Muscle layer of duodenum (tissue), 2 donors: ENCODE data around the gene C1QTNF1.

Experiments used
- H3K27ac ChIP-seq: one replicate; pipeline ENCODE4 v1.7.0; 2013; ENCODE audit warnings: mild to moderate bottlenecking, low read length
- H3K27me3 ChIP-seq: one replicate; pipeline ENCODE4 v1.7.0; 2013; ENCODE audit warnings: low read depth, mild to moderate bottlenecking, control low read depth, low read length
- H3K36me3 ChIP-seq, 2 donors: one replicate each; pipeline ENCODE4 v1.7.0; 2013; ENCODE audit warnings: low read length in 2 of 2, control low read depth in 1 of 2, mild to moderate bottlenecking in 1 of 2; ENCODE audit not compliant: insufficient read depth in 2 of 2, control insufficient read depth in 1 of 2
- H3K4me1 ChIP-seq, 2 donors: one replicate each; pipeline ENCODE4 v1.7.0; 2013; ENCODE audit warnings: low read length in 2 of 2, mild to moderate bottlenecking in 2 of 2, control low read depth in 1 of 2, moderate library complexity in 1 of 2; ENCODE audit not compliant: insufficient read depth in 2 of 2, control insufficient read depth in 1 of 2
- H3K4me3 ChIP-seq, 2 donors: one replicate each; pipeline ENCODE4 v1.7.0; 2013; ENCODE audit warnings: low read length in 2 of 2, low read depth in 1 of 2, mild to moderate bottlenecking in 1 of 2
- H3K9me3 ChIP-seq, 2 donors: one replicate each; pipeline ENCODE4 v1.7.0; 2013; ENCODE audit warnings: low read length in 2 of 2, control low read depth in 1 of 2, mild to moderate bottlenecking in 1 of 2; ENCODE audit not compliant: control insufficient read depth in 1 of 2
- donor health status: healthy.

Gene C1QTNF1

DNA sequence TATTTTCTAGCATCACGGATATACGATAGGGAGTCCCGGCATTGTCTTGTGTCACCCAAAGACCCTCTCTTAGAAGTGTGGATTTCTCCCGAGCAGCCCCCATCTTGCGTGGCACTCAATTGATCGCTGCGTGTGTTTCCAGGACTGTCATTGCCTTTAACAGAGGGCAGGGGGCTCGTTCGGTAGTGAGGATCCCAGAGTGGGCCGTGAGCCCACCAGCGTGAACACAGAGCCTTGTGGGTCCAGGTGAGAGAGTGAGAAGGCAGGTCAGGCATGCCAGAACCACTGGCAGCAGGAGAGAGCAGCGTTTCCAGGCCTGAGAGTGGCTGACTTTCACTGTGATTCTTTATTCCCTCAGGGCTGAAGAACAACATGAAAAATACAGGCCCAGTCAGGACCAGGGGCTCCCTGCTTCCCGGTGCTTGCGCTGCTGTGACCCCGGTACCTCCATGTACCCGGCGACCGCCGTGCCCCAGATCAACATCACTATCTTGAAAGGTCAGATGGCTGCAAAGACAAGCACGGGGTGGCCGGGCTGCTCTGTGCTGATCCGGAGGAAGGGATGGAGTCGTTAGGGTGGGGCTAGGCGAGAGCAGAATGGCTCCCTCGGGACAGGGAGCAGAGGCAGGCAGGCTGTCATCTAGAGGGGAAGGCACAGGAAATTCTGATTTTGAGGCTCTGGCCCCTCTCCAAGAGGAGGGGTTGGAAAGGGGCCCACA is 22.4 kb downstream of the C1QTNF1 start:
- H3K27ac ChIP-seq, result no peak overlapping the region
- H3K9me3 ChIP-seq, result no peaks in the 10 kb centered on the region
- H3K36me3 ChIP-seq, result peaks cover 0 to 3% of the 10 kb centered on the region in 2 donors
- H3K27me3 ChIP-seq, result no peaks in the 10 kb centered on the region
- peaks cover 0 to 18% of the 10 kb centered on the region in 2 donors for H3K4me1 ChIP-seq
- H3K4me3 ChIP-seq, result no peak overlapping the region

DNA sequence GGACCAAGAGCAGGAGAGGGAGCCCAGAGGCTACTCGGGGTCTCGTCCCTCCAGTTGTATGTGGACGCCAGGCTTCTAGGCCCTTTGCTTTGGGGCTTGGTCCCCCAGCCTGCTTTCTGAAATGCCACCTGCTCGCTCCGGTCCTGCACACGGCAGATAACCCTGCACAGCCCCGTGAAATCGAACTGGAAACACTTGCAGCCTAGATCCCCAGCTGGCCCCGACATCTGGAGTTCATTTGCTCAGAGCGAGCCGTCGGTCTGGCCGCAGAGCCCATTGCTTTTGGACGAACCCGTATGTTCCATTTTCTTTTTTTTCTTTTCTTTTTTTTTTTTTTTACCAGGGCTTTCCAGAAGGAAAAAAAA is 22.9 kb downstream of the C1QTNF1 start:
- H3K27me3 ChIP-seq, result no peaks in the 10 kb centered on the region
- peaks cover 0 to 3% of the 10 kb centered on the region in 2 donors for H3K36me3 ChIP-seq
- no peak overlapping the region for H3K4me3 ChIP-seq
- H3K9me3 ChIP-seq, result no peaks in the 10 kb centered on the region
- H3K27ac ChIP-seq, result no peak overlapping the region
- peaks cover 0 to 18% of the 10 kb centered on the region in 2 donors for H3K4me1 ChIP-seq

DNA sequence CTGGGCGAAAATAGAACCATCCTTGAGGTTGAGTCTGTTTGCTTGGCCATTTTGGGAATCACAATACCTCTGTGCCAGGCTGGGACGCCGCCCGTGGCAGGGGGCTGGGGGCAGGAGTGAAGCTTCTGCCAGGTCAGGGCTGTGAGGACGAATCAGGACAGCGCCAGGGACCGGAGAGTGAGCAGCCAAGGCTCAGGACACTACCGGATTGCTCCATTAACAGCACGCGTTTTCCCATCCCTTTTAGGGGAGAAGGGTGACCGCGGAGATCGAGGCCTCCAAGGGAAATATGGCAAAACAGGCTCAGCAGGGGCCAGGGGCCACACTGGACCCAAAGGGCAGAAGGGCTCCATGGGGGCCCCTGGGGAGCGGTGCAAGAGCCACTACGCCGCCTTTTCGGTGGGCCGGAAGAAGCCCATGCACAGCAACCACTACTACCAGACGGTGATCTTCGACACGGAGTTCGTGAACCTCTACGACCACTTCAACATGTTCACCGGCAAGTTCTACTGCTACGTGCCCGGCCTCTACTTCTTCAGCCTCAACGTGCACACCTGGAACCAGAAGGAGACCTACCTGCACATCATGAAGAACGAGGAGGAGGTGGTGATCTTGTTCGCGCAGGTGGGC is 23.4 kb downstream of the C1QTNF1 start:
- Histone ChIP-seq H3K9me3 (no peaks in the 10 kb centered on the region), H3K27ac (no peak overlapping the region), H3K36me3 (peaks cover 0 to 3% of the 10 kb centered on the region in 2 donors), H3K4me1 (peaks cover 0 to 18% of the 10 kb centered on the region in 2 donors), H3K27me3 (no peaks in the 10 kb centered on the region), H3K4me3 (no peak overlapping the region)

DNA sequence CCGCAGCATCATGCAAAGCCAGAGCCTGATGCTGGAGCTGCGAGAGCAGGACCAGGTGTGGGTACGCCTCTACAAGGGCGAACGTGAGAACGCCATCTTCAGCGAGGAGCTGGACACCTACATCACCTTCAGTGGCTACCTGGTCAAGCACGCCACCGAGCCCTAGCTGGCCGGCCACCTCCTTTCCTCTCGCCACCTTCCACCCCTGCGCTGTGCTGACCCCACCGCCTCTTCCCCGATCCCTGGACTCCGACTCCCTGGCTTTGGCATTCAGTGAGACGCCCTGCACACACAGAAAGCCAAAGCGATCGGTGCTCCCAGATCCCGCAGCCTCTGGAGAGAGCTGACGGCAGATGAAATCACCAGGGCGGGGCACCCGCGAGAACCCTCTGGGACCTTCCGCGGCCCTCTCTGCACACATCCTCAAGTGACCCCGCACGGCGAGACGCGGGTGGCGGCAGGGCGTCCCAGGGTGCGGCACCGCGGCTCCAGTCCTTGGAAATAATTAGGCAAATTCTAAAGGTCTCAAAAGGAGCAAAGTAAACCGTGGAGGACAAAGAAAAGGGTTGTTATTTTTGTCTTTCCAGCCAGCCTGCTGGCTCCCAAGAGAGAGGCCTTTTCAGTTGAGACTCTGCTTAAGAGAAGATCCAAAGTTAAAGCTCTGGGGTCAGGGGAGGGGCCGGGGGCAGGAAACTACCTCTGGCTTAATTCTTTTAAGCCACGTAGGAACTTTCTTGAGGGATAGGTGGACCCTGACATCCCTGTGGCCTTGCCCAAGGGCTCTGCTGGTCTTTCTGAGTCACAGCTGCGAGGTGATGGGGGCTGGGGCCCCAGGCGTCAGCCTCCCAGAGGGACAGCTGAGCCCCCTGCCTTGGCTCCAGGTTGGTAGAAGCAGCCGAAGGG is 24.2 kb downstream of the C1QTNF1 start:
- no peak overlapping the region for H3K4me3 ChIP-seq
- H3K36me3 ChIP-seq, result peaks cover 0 to 3% of the 10 kb centered on the region in 2 donors
- H3K27ac ChIP-seq, result no peak overlapping the region

DNA sequence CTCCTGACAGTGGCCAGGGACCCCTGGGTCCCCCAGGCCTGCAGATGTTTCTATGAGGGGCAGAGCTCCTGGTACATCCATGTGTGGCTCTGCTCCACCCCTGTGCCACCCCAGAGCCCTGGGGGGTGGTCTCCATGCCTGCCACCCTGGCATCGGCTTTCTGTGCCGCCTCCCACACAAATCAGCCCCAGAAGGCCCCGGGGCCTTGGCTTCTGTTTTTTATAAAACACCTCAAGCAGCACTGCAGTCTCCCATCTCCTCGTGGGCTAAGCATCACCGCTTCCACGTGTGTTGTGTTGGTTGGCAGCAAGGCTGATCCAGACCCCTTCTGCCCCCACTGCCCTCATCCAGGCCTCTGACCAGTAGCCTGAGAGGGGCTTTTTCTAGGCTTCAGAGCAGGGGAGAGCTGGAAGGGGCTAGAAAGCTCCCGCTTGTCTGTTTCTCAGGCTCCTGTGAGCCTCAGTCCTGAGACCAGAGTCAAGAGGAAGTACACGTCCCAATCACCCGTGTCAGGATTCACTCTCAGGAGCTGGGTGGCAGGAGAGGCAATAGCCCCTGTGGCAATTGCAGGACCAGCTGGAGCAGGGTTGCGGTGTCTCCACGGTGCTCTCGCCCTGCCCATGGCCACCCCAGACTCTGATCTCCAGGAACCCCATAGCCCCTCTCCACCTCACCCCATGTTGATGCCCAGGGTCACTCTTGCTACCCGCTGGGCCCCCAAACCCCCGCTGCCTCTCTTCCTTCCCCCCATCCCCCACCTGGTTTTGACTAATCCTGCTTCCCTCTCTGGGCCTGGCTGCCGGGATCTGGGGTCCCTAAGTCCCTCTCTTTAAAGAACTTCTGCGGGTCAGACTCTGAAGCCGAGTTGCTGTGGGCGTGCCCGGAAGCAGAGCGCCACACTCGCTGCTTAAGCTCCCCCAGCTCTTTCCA is 25.1 kb downstream of the C1QTNF1 start:
- Histone ChIP-seq H3K27ac (no peak overlapping the region), H3K9me3 (no peaks in the 10 kb centered on the region), H3K4me1 (peaks cover 0 to 18% of the 10 kb centered on the region in 2 donors), H3K36me3 (peaks cover 0 to 3% of the 10 kb centered on the region in 2 donors), H3K4me3 (no peak overlapping the region), H3K27me3 (no peaks in the 10 kb centered on the region)

More for the DNA sequence above, 24.2 kb downstream of the C1QTNF1 start:
- Histone ChIP-seq H3K4me1 (peaks cover 0 to 18% of the 10 kb centered on the region in 2 donors), H3K27me3 (no peaks in the 10 kb centered on the region), H3K9me3 (no peaks in the 10 kb centered on the region)

DNA sequence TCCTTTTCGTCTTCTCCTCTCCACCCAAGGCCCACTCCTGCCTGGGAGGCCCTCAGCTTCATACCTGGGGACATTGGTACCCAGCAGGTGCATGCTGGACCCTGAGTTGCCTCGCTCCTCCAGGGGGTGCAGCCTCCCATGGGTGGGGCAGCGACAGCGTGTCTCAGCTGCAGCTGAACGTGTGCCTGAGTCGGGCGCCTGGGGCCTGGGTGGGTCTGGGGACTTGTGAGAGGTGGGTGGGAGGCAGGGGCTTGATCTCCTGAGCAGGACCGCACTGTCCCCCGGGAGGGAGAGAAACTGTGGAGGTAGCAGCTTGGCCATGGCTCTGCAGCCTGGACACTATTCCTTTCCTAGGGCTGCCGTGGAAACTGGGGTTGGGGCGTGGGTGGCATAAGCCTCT is 25.9 kb downstream of the C1QTNF1 start:
- peaks cover 0 to 3% of the 10 kb centered on the region in 2 donors for H3K36me3 ChIP-seq
- H3K27ac ChIP-seq, result no peak overlapping the region
- no peak overlapping the region for H3K4me3 ChIP-seq
- H3K27me3 ChIP-seq, result no peaks in the 10 kb centered on the region
- H3K9me3 ChIP-seq, result no peaks in the 10 kb centered on the region
- peaks cover 0 to 18% of the 10 kb centered on the region in 2 donors for H3K4me1 ChIP-seq

DNA sequence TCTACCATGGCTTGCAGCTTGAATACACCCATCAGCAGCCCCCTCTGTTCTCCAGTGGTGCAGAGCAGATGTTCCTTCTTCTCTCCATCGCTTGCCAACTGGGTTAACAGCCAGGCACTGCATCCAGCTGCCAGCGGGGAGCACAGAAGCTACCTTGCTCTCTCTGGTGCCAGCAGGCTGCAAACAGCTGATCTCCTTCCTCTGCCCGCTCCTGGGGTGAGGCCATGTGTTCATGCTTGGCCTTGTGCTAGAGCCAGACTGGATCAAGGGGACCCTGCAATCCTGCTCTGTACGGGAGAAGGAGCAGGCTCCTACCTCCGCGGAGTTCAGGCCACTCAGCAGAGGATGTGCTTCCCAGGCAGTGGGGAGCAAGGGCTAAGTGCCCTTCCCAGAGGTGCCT is 26.6 kb downstream of the C1QTNF1 start:
- no peak overlapping the region for H3K27ac ChIP-seq
- peaks cover 0 to 3% of the 10 kb centered on the region in 2 donors for H3K36me3 ChIP-seq
- no peak overlapping the region for H3K4me3 ChIP-seq
- peaks cover 0 to 18% of the 10 kb centered on the region in 2 donors for H3K4me1 ChIP-seq
- H3K9me3 ChIP-seq, result no peaks in the 10 kb centered on the region
- H3K27me3 ChIP-seq, result no peaks in the 10 kb centered on the region

DNA sequence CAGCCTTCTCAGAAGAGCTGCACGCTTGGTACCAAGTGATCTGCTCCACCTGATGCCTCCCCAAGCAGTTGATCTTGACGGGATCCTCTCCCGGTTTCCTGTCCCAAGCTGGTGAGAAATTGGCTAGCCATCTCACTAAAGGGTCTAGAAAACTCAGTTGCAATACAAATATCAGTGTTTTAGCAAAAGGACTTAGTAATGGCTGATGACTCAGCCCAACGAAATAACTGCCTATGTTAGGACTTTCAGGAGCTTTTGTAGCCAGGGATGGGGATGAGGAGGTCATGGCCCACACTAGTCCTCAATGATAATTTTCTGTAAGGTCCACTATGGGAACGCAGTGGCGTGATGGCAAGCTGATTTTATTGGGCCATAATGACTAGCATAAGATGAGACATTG is 27.3 kb downstream of the C1QTNF1 start:
- no peak overlapping the region for H3K27ac ChIP-seq
- H3K36me3 ChIP-seq, result peaks cover 0 to 3% of the 10 kb centered on the region in 2 donors
- H3K9me3 ChIP-seq, result no peaks in the 10 kb centered on the region
- peaks cover 0 to 14% of the 10 kb centered on the region in 2 donors for H3K4me1 ChIP-seq
- H3K27me3 ChIP-seq, result no peaks in the 10 kb centered on the region
- no peak overlapping the region for H3K4me3 ChIP-seq

DNA sequence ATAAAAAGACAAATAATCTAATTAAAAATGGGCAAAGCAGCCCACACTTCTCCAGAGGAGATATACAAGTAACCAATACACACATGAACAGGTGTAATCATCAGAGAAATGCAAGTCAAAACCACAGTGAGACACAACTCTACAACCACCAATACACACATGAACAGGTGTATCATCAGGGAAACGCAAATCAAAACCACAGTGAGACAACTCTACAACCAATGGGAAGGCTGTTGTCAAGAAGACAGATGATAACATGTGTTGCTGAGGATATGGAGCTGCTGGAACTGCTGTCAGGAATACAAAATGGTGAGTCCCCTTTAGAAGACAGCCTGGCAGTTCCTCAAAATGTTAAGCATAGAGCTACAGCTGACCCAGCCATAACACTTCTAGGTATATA is 28.2 kb downstream of the C1QTNF1 start:
- no peak overlapping the region for H3K27ac ChIP-seq

DNA sequence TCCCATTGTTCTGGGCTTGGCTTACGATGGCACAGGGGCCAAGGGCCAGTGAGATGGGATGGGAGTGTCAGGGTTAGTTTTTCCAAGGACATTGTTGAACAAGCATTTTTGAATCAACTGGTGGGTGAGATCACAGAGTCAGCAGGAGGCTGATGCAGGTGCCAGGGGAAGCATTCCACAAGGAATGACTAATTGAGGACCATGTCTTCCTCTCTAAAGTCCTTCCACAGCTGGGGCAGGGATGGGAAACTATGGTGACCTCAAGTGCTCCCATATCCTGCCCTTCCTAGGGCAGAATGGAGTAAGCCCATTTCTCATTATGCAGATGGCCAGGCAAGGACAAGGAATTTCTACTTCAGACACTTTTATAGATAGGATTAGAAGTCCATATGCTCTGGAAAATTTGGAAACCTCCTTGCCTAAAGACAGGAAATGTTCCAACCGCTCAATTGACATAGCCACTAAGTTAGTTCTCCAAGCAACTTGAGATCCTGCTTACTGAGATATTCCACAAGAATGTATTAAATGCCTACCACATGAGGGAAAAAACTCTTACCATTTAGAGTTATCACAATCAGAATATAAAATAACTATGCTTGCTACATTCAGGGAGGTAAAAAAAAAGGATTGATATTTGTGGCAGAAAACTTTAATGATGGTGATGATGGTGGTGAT is 29.4 kb downstream of the C1QTNF1 start:
- no peak overlapping the region for H3K27ac ChIP-seq
- no peaks in the 10 kb centered on the region for H3K4me1 ChIP-seq
- no peaks in the 10 kb centered on the region for H3K27me3 ChIP-seq
- peaks cover 0 to 3% of the 10 kb centered on the region in 2 donors for H3K36me3 ChIP-seq
- no peak overlapping the region for H3K4me3 ChIP-seq
- H3K9me3 ChIP-seq, result no peaks in the 10 kb centered on the region

More for the DNA sequence above, 28.2 kb downstream of the C1QTNF1 start:
- Histone ChIP-seq H3K9me3 (no peaks in the 10 kb centered on the region), H3K27me3 (no peaks in the 10 kb centered on the region), H3K4me1 (peaks cover 0 to 8% of the 10 kb centered on the region in 2 donors), H3K36me3 (peaks cover 0 to 3% of the 10 kb centered on the region in 2 donors), H3K4me3 (no peak overlapping the region)
